ENCODE measurements around the gene TNFAIP2. TPM values are rescaled to one million over a fixed set of nuclear protein-coding genes. Genes with fewer than 3 reads are reported as not detected.

The TNFAIP2 gene
- total and polyA plus RNA-seq, 4 donors = 8.9 to 32.0 (median 22.4) TPM

GRCh38 chr14:103102689-103103260 is 20.5 kb upstream of the TNFAIP2 start:
- TF ChIP-seq TAF1 (conservative IDR thresholded peaks at IDR 0.05) (no peak), MAX (IDR thresholded peaks at IDR 0.05) (no peak), YY1 (IDR thresholded peaks at IDR 0.05) (no peak), FOXA2 (IDR thresholded peaks at IDR 0.05) (no peak), HNF4G (IDR thresholded peaks at IDR 0.05) (no peak), EGR1 (IDR thresholded peaks at IDR 0.05; ENCODE audit: low read depth in 2 of 2) (no peak), HNF4A (conservative IDR thresholded peaks at IDR 0.05) (no peak), SP1 (IDR thresholded peaks at IDR 0.05) (no peak)
- Histone ChIP-seq H3K27me3 (ENCODE audit: control insufficient read depth in 4 of 4, insufficient read depth in 4 of 4, low read length in 3 of 4) (no peaks in the 10 kb centered on the region), H3K27ac (ENCODE audit: low read depth in 1 of 2, low read length in 2 of 2) (no peak overlapping the region), H3K36me3 (ENCODE audit: control insufficient read depth in 4 of 4, insufficient read depth in 3 of 4, low read depth in 1 of 4, low read length in 3 of 4) (no peaks in the 10 kb centered on the region), H3K4me1 (ENCODE audit: control insufficient read depth in 4 of 4, insufficient read depth in 4 of 4, low read length in 3 of 4) (peaks cover 34 to 95% (median 82%) of the 10 kb centered on the region in 4 donors), H3K9me3 (ENCODE audit: control insufficient read depth in 4 of 4, low read length in 3 of 4) (no peaks in the 10 kb centered on the region), H3K9ac (ENCODE audit: low read depth in 1 of 2, low read length in 2 of 2) (no peak overlapping the region), H3K4me3 (ENCODE audit: low read depth in 1 of 3, low read length in 3 of 3) (no peak overlapping the region)
- 72% methylated on average over 39 of the region's 39 CpGs for WGBS
- DNase-seq (ENCODE audit: low spot score) = no peak

DNA sequence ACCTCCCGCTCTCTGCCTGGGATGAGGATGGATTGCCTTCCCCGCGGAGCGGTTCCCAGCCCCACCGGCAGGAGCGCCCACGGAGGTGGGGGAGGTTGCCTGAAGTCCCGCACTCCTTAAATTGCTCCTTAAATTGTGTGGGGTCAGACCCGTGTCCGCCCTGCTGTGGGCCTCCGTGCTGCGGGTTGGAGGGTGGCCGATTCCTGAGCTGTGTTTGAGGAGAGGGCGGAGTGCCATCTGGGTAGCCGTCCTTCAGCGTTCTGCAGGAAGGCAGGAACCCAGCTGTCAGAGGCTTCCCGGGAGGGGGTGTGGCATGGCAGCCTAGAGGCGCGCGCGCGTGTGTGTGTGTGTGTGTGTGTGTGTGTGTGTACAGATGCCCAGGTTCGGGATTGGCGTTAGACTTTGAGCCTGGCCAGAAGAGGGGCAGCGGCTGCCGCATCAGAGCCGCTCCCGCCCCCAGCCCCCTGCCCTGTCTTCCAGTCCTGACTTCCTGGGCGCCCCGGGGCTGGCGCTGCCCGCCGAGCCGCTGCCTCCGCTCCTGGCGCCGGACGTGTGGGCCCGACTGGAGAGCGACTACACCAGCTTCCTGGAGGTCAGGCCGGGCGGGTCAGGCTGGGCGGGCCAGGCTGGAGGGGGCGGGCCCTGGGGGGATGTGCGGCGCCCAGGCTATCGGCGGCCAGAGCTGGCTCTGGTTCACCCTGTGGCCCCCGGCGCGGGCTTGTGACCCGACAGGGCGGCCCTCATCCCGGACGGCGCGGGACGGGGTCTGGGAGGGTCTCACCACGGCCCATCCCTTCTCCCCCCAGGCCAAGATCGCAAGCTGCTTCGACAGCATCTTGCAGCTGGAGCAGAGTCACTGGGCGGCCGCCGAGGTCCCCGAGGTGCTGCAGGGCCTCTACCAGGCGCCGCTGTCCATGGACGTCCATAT is 19.5 kb upstream of the TNFAIP2 start:
- peak overlapping the region in 1 of 3 donors; percentile 37 for H3K4me3 ChIP-seq (ENCODE audit: low read depth in 1 of 3, low read length in 3 of 3)
- WGBS = 7% methylated on average over 68 of the region's 68 CpGs
- no peak overlapping the region for H3K9ac ChIP-seq (ENCODE audit: low read depth in 1 of 2, low read length in 2 of 2)
- H3K36me3 ChIP-seq (ENCODE audit: control insufficient read depth in 4 of 4, insufficient read depth in 3 of 4, low read depth in 1 of 4, low read length in 3 of 4) = no peaks in the 10 kb centered on the region
- TF ChIP-seq FOXA2 (IDR thresholded peaks at IDR 0.05) = no peak
- peak; percentile 25 for TF ChIP-seq NR2F2 (IDR thresholded peaks at IDR 0.05)
- TF ChIP-seq, protein P1, sequence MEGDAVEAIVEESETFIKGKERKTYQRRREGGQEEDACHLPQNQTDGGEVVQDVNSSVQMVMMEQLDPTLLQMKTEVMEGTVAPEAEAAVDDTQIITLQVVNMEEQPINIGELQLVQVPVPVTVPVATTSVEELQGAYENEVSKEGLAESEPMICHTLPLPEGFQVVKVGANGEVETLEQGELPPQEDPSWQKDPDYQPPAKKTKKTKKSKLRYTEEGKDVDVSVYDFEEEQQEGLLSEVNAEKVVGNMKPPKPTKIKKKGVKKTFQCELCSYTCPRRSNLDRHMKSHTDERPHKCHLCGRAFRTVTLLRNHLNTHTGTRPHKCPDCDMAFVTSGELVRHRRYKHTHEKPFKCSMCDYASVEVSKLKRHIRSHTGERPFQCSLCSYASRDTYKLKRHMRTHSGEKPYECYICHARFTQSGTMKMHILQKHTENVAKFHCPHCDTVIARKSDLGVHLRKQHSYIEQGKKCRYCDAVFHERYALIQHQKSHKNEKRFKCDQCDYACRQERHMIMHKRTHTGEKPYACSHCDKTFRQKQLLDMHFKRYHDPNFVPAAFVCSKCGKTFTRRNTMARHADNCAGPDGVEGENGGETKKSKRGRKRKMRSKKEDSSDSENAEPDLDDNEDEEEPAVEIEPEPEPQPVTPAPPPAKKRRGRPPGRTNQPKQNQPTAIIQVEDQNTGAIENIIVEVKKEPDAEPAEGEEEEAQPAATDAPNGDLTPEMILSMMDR (IDR thresholded peaks at IDR 0.05; ENCODE audit: low read depth, low read length, missing input control) = peak; percentile 19
- no peak for TF ChIP-seq ATF3 (IDR thresholded peaks at IDR 0.05)
- TF ChIP-seq EGR1 (IDR thresholded peaks at IDR 0.05; ENCODE audit: low read depth in 2 of 2) = no peak
- peak in 1 of 2 donors; percentile 66 for TF ChIP-seq RXRA (IDR thresholded peaks at IDR 0.05)
- peak; percentile 58 for TF ChIP-seq SP1 (IDR thresholded peaks at IDR 0.05)
- peak; percentile 22 to 48 for TF ChIP-seq RAD21 (IDR thresholded peaks at IDR 0.05)
- no peak for TF ChIP-seq ZBTB33 (IDR thresholded peaks at IDR 0.05)
- peak; percentile 66 to 69 for TF ChIP-seq HNF4A (conservative IDR thresholded peaks at IDR 0.05)
- TF ChIP-seq, protein P2, sequence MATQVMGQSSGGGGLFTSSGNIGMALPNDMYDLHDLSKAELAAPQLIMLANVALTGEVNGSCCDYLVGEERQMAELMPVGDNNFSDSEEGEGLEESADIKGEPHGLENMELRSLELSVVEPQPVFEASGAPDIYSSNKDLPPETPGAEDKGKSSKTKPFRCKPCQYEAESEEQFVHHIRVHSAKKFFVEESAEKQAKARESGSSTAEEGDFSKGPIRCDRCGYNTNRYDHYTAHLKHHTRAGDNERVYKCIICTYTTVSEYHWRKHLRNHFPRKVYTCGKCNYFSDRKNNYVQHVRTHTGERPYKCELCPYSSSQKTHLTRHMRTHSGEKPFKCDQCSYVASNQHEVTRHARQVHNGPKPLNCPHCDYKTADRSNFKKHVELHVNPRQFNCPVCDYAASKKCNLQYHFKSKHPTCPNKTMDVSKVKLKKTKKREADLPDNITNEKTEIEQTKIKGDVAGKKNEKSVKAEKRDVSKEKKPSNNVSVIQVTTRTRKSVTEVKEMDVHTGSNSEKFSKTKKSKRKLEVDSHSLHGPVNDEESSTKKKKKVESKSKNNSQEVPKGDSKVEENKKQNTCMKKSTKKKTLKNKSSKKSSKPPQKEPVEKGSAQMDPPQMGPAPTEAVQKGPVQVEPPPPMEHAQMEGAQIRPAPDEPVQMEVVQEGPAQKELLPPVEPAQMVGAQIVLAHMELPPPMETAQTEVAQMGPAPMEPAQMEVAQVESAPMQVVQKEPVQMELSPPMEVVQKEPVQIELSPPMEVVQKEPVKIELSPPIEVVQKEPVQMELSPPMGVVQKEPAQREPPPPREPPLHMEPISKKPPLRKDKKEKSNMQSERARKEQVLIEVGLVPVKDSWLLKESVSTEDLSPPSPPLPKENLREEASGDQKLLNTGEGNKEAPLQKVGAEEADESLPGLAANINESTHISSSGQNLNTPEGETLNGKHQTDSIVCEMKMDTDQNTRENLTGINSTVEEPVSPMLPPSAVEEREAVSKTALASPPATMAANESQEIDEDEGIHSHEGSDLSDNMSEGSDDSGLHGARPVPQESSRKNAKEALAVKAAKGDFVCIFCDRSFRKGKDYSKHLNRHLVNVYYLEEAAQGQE (IDR thresholded peaks at IDR 0.05) = no peak
- TF ChIP-seq HNF4G (IDR thresholded peaks at IDR 0.05) = peak; percentile 30
- TF ChIP-seq YY1 (IDR thresholded peaks at IDR 0.05) = peak; percentile 70
- peak in 1 of 2 donors; percentile 42 for TF ChIP-seq GABPA (IDR thresholded peaks at IDR 0.05 in 1 of 2, conservative IDR thresholded peaks at IDR 0.05 in 1 of 2)
- peak overlapping the region; percentile 65 to 70 for H3K27ac ChIP-seq (ENCODE audit: low read depth in 1 of 2, low read length in 2 of 2)
- H3K27me3 ChIP-seq (ENCODE audit: control insufficient read depth in 4 of 4, insufficient read depth in 4 of 4, low read length in 3 of 4) = no peaks in the 10 kb centered on the region
- H3K9me3 ChIP-seq (ENCODE audit: control insufficient read depth in 4 of 4, low read length in 3 of 4) = no peaks in the 10 kb centered on the region
- DNase-seq (ENCODE audit: low spot score) = peak; percentile 75
- peaks cover 30 to 94% (median 78%) of the 10 kb centered on the region in 4 donors for H3K4me1 ChIP-seq (ENCODE audit: control insufficient read depth in 4 of 4, insufficient read depth in 4 of 4, low read length in 3 of 4)

All from liver (tissue), 9 donors.